ENCODE measurements around the gene IFNL4. TPM values are rescaled to one million over a fixed set of nuclear protein-coding genes. Genes with fewer than 3 reads are reported as not detected.
A peak's percentile ranks its signal among the peaks of the same experiment; 100 is the strongest.
"Not testable (repeated sequence)": the region's sequence is repeated elsewhere in the genome, so short reads cannot be mapped to it uniquely, and the experiment has no call there.

The IFNL4 gene
- total RNA-seq, 2 donors from 2014 or later, result not detected

GRCh38 chr19:39247701-39248664 lies 673 bp downstream of the IFNL4 start:
- DNase-seq, result no peak
- Histone ChIP-seq H3K36me3 (no peaks in the 10 kb centered on the region), H3K9ac (ENCODE audit: low read depth in 2 of 2, low read length in 2 of 2) (no peak overlapping the region), H3K4me3 (no peak overlapping the region), H3K27ac (no peak overlapping the region), H3K4me1 (no peaks in the 10 kb centered on the region), H3K9me3 (no peaks in the 10 kb centered on the region), H3K27me3 (peaks cover 21% of the 10 kb centered on the region)
- intact Hi-C loops (cut with DNase I), result no loop called here
- TF ChIP-seq, protein P1, sequence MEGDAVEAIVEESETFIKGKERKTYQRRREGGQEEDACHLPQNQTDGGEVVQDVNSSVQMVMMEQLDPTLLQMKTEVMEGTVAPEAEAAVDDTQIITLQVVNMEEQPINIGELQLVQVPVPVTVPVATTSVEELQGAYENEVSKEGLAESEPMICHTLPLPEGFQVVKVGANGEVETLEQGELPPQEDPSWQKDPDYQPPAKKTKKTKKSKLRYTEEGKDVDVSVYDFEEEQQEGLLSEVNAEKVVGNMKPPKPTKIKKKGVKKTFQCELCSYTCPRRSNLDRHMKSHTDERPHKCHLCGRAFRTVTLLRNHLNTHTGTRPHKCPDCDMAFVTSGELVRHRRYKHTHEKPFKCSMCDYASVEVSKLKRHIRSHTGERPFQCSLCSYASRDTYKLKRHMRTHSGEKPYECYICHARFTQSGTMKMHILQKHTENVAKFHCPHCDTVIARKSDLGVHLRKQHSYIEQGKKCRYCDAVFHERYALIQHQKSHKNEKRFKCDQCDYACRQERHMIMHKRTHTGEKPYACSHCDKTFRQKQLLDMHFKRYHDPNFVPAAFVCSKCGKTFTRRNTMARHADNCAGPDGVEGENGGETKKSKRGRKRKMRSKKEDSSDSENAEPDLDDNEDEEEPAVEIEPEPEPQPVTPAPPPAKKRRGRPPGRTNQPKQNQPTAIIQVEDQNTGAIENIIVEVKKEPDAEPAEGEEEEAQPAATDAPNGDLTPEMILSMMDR (IDR thresholded peaks at IDR 0.05), result no peak

DNA sequence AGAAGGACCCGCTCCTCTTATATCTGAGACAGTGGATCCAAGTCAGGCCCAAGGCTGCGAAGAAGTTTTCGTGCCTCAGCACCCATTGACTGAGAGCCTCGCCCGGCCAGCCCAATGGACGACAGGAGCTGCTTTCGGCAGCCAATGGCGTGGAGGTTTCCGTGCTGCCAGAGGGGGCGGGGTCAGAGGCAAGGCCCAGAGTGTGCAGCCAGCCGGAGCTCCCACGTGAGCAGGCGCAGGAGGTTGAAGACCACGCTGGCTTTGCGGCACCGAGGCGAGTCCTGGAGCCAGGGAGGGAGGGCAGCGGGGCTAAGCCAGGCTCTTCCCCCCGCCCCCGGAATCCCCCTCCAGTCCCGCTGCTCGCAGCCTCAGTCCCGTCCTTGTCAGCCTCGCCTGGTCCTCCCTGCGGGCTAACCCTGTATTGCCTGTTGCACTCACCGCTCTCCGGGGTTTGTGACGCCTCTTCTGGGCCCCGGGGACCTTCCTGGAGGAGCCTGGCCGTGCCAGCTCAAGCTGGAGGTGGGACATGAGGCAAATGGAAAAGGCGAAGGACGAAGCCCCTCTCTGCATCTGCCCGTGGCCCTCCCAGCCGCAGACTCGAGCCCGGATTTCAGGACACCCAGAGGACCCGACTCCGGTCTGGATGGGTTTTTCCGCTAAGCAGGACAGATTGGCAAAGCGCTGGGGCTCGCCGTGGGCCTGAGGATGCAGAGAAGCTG lies 1.5 kb downstream of the IFNL4 start:
- Histone ChIP-seq H3K9me3 (no peaks in the 10 kb centered on the region), H3K9ac (ENCODE audit: low read depth in 2 of 2, low read length in 2 of 2) (no peak overlapping the region), H3K36me3 (no peaks in the 10 kb centered on the region), H3K4me3 (no peak overlapping the region), H3K4me1 (no peaks in the 10 kb centered on the region), H3K27ac (no peak overlapping the region), H3K27me3 (peaks cover 21% of the 10 kb centered on the region)
- TF ChIP-seq, protein P1 (IDR thresholded peaks at IDR 0.05), result no peak
- intact Hi-C loops (cut with DNase I), result no loop called here
- DNase-seq, result peak; percentile 29

DNA sequence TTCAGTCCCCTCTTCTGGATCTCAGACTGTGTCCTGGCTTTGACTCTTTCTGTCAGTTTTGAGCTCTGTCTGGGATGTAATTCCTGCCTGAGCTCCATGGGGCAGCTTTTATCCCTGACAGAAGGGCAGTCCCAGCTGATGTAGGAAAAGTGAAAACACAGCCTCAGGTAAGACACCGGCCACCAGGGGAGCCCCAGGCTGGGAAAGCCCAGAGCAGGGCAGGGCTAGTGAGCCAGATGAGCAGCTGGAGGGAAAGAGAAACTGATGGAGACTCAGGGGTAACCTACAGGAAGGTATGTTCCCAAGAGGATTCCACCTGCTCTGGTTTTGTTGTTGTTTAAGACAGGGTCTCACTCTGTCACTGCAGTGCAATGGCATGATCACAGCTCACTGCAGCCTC lies 3.5 kb downstream of the IFNL4 start:
- intact Hi-C loops (cut with DNase I), result not testable (repeated sequence)
- peaks cover 21% of the 10 kb centered on the region for H3K27me3 ChIP-seq

DNA sequence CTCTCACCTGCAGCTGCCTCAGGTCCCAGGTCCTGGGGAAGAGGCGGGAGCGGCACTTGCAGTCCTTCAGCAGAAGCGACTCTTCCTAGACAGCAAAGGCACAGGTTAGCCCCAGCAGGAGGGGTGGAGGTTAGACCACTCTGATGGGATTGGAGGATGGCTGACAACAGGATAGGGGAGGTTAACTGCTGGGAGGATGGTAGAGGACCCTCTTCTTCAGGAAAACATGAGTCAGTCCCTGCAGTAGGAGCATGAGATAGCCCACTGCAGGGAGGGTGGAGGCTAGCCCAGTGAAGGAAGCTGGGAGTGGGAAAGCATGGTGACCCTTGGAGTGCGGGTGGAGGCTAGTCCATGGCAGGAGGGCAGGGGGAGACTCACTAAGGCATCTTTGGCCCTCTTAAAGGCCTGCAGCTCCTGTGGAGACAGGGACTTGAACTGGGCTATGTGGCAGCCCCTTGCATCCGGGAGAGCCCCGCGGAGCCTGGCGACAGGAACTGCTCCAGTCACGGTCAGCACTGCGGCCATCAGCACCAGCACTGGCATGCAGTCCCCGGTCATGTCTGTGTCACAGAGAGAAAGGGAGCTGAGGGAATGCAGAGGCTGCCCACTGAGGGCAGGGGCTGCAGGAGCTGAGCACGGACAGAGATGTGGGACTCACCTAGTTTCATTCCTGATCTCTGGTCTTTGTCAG lies 4.1 kb downstream of the IFNL4 start, which contains the start of gene IFNL3:
Gene IFNL3, minus strand, starts transcription at position 597 of the 691 bp plus-strand sequence. Its CDS starts 39 bp downstream, at position 558.
- H3K36me3 ChIP-seq; DNase-seq; H3K27ac ChIP-seq; H3K9ac ChIP-seq (ENCODE audit: low read depth in 2 of 2, low read length in 2 of 2); H3K4me1 ChIP-seq; H3K9me3 ChIP-seq; H3K4me3 ChIP-seq; intact Hi-C loops (cut with DNase I): not testable (repeated sequence)
- H3K27me3 ChIP-seq, result peaks cover 21% of the 10 kb centered on the region

More for the DNA sequence above, 3.5 kb downstream of the IFNL4 start:
- H3K36me3 ChIP-seq; H3K4me1 ChIP-seq; H3K9me3 ChIP-seq; H3K27ac ChIP-seq; H3K9ac ChIP-seq (ENCODE audit: low read depth in 2 of 2, low read length in 2 of 2); H3K4me3 ChIP-seq; DNase-seq: not testable (repeated sequence)

GRCh38 chr19:39243741-39244140 lies 4.9 kb downstream of the IFNL4 start:
- H3K9me3 ChIP-seq; intact Hi-C loops (cut with DNase I); H3K27ac ChIP-seq; DNase-seq; H3K4me3 ChIP-seq; H3K36me3 ChIP-seq; H3K9ac ChIP-seq (ENCODE audit: low read depth in 2 of 2, low read length in 2 of 2); H3K4me1 ChIP-seq: not testable (repeated sequence)
- H3K27me3 ChIP-seq, result peaks cover 20% of the 10 kb centered on the region

DNA sequence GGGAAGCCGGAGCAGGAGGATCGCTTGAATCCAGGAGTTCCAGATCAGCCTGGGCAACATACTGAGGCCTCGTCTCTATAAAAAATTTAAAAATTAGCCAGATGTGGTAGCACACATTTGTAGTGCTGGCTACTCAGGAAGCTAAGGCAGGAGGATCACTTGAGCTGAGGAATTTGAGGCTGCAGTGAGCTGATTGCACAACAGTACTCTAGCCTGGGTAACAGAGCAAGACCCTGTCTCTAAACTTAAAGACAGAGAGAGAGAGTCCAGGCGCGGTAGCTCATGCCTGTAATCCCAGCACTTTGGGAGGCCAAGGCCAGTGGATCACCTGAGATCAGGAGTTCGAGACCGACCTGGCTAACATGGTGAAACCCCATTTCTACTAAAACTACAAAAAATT lies 8.2 kb downstream of the IFNL4 start:
- TF ChIP-seq, protein P1 (IDR thresholded peaks at IDR 0.05), result no peak
- Histone ChIP-seq H3K4me3 (no peak overlapping the region), H3K27ac (no peak overlapping the region), H3K9ac (ENCODE audit: low read depth in 2 of 2, low read length in 2 of 2) (no peak overlapping the region), H3K27me3 (no peaks in the 10 kb centered on the region), H3K4me1 (no peaks in the 10 kb centered on the region), H3K9me3 (no peaks in the 10 kb centered on the region), H3K36me3 (no peaks in the 10 kb centered on the region)
- DNase-seq, result no peak
- intact Hi-C loops (cut with DNase I), result no loop called here
